ENCODE data around the gene OR9Q1.

OR9Q1 gene

GRCh38 chr11:58134151-58134550, 110.5 kb downstream of the OR9Q1 start:
- no peak for DNase-seq (ENCODE audit: low read depth)
- no peak overlapping the region for H3K4me3 ChIP-seq (ENCODE audit: low read depth, low read length)
- TF ChIP-seq CTCF (IDR thresholded peaks at IDR 0.05; ENCODE audit: low read depth, low read length, missing control alignments) = no peak
- in situ Hi-C loops (cut with HindIII; ENCODE audit: low sequenced_read_pairs) = no loop called here

GRCh38 chr11:58135171-58135570, 111.5 kb downstream of the OR9Q1 start:
- in situ Hi-C loops (cut with HindIII; ENCODE audit: low sequenced_read_pairs) = no loop called here
- no peak overlapping the region for H3K4me3 ChIP-seq (ENCODE audit: low read depth, low read length)
- no peak for DNase-seq (ENCODE audit: low read depth)
- TF ChIP-seq CTCF (IDR thresholded peaks at IDR 0.05; ENCODE audit: low read depth, low read length, missing control alignments) = no peak

GRCh38 chr11:58142761-58143160, 119.1 kb downstream of the OR9Q1 start:
- in situ Hi-C loops (cut with HindIII; ENCODE audit: low sequenced_read_pairs) = no loop called here
- TF ChIP-seq CTCF (IDR thresholded peaks at IDR 0.05; ENCODE audit: low read depth, low read length, missing control alignments) = no peak
- no peak for DNase-seq (ENCODE audit: low read depth)
- H3K4me3 ChIP-seq (ENCODE audit: low read depth, low read length) = no peak overlapping the region

- in situ Hi-C loops (cut with HindIII; ENCODE audit: low sequenced_read_pairs) = no loop called here
- no peak for DNase-seq (ENCODE audit: low read depth)
- H3K4me3 ChIP-seq (ENCODE audit: low read depth, low read length) = no peak overlapping the region
- no peak for TF ChIP-seq CTCF (IDR thresholded peaks at IDR 0.05; ENCODE audit: low read depth, low read length, missing control alignments)
Observed at GRCh38 chr11:58152781-58153180, 129.1 kb downstream of the OR9Q1 start.

GRCh38 chr11:58164389-58164788, 140.7 kb downstream of the OR9Q1 start:
- no peak overlapping the region for H3K4me3 ChIP-seq (ENCODE audit: low read depth, low read length)
- in situ Hi-C loops (cut with HindIII; ENCODE audit: low sequenced_read_pairs) = no loop called here
- no peak for DNase-seq (ENCODE audit: low read depth)
- no peak for TF ChIP-seq CTCF (IDR thresholded peaks at IDR 0.05; ENCODE audit: low read depth, low read length, missing control alignments)

- H3K4me3 ChIP-seq (ENCODE audit: low read depth, low read length) = no peak overlapping the region
- no peak for DNase-seq (ENCODE audit: low read depth)
- TF ChIP-seq CTCF (IDR thresholded peaks at IDR 0.05; ENCODE audit: low read depth, low read length, missing control alignments) = no peak
- in situ Hi-C loops (cut with HindIII; ENCODE audit: low sequenced_read_pairs) = no loop called here
Observed at GRCh38 chr11:58164990-58165389, 141.3 kb downstream of the OR9Q1 start.
